Measurements from ENCODE around the gene VSTM1. TPM values are rescaled to one million over a fixed set of nuclear protein-coding genes. Genes with fewer than 3 reads are reported as not detected.

VSTM1 gene
- total and polyA plus RNA-seq, 2 of the 4 experiments (the other 2 are of a cell fraction), result not detected

DNA sequence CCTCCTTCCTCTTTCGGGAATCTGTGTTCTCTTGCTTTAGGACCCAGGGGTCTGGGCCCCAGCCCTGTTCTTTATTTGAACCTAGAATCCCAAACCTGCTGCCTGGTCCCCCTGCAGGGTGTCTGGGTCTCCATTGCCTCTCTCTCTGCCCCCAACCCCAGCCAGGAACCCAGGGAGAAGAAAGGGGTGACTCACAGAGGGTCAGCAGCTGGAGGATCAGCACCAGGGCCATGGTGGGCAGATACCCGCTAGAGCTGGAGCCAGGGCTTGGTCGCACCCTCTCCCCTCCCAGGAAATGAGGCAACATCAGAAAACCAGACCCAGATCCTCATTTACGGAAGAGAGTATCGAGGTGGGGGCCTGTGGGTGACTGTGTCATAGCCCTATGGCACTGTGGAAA, 36.9 kb upstream of the VSTM1 start, which contains the start of gene OSCAR:
Gene OSCAR, minus strand, starts transcription at position 243 of the 400 bp plus-strand sequence. Its CDS starts 11 bp downstream, at position 232.
- Histone ChIP-seq H4K5ac (ENCODE audit: low read depth, low read length) (no peak within 1 kb of the TSS), H3K14ac (replicated peaks; ENCODE audit: low read depth, low read length) (no peak within 1 kb of the TSS), H3K56ac (ENCODE audit: extremely low read depth, insufficient read depth, low read length) (no peak within 1 kb of the TSS), H3K18ac (ENCODE audit: low read depth, low read length) (no peak within 1 kb of the TSS), H2AK9ac (replicated peaks; ENCODE audit: low read depth, low read length, poor library complexity) (peak within 1 kb of the TSS; percentile 82), H2BK120ac (ENCODE audit: low read depth, low read length) (no peak within 1 kb of the TSS), H2BK15ac (ENCODE audit: low read depth, low read length) (no peak within 1 kb of the TSS), H2AK5ac (ENCODE audit: low read depth, low read length) (no peak within 1 kb of the TSS), H3K27ac (ENCODE audit: insufficient read depth, low read length) (no peak within 1 kb of the TSS), H3K4me2 (ENCODE audit: low read depth, low read length) (no peak within 1 kb of the TSS), H3K27me3 (ENCODE audit: control insufficient read depth, insufficient read depth, low read length) (peaks cover 2% of the 10 kb centered on the region; the same call in 1 of the 2 replicates), H3K79me1 (ENCODE audit: low read depth in 1 of 2, low read length in 2 of 2) (peaks cover 4 to 18% of the 10 kb centered on the region in 2 experiments), H3K9me1 (ENCODE audit: insufficient read depth, low read length) (no peaks in the 10 kb centered on the region), H4K91ac (ENCODE audit: insufficient read depth, low read depth, low read length) (no peak within 1 kb of the TSS), H3K4ac (ENCODE audit: low read depth, low read length) (no peak within 1 kb of the TSS), H3K4me1 (ENCODE audit: control insufficient read depth, insufficient read depth, low read length) (peaks cover 4% of the 10 kb centered on the region), H3K4me3 (ENCODE audit: insufficient read depth, low read depth, low read length) (no peak within 1 kb of the TSS), H2BK20ac (ENCODE audit: low read depth, low read length) (no peak within 1 kb of the TSS), H3K36me3 (ENCODE audit: control insufficient read depth, insufficient read depth, low read length) (peaks cover 2% of the 10 kb centered on the region; the same call in 1 of the 2 replicates), H3K9me3 (ENCODE audit: control insufficient read depth, insufficient read depth, low read length) (no peaks in the 10 kb centered on the region), H4K20me1 (ENCODE audit: insufficient read depth, low read length) (no peaks in the 10 kb centered on the region), H2AFZ (replicated peaks; ENCODE audit: low read length, poor library complexity) (no peak within 1 kb of the TSS), H3K9ac (ENCODE audit: low read depth, low read length) (no peak within 1 kb of the TSS), H4K8ac (ENCODE audit: low read depth in 2 of 2, low read length in 2 of 2) (no peak within 1 kb of the TSS), H3K23ac (ENCODE audit: low read depth, low read length) (no peak within 1 kb of the TSS), H2BK5ac (ENCODE audit: low read depth, low read length, poor library complexity, severe bottlenecking) (no peak within 1 kb of the TSS)
- intact Hi-C loops (cut with micrococcal nuclease) (loop anchor here (10.0 kb wide), 1 partner anchor 236 kb away; the partner anchor contains the start of gene MYADM), dilution Hi-C loops (cut with HindIII; ENCODE audit: low sequenced_read_pairs, unreplicated experiment) (no loop called here), in situ Hi-C loops (cut with MboI; ENCODE audit: low sequenced_read_pairs) (loop anchor here (25.0 kb wide), 1 partner anchor 362 kb away; the partner anchor contains the start of genes CDC42EP5 and LENG9)
- no peak for ATAC-seq (ENCODE audit: low read depth)
- WGBS, 2 experiments (ENCODE audit: extremely low coverage in 2 of 2, insufficient read length in 1 of 2), result 60% methylated on average over 1 of the region's 5 CpGs; no CpG with 5 or more reads in 1 of the 2 experiments
- POLR2A ChIA-PET (ENCODE audit: unreplicated experiment), result no interaction called here
- CTCF ChIA-PET, result no interaction called here
- no peak for TF ChIP-seq CEBPB (IDR thresholded peaks at IDR 0.05; ENCODE audit: low read depth, low read length)
- TF ChIP-seq RCOR1 (IDR thresholded peaks at IDR 0.05; ENCODE audit: insufficient replicate concordance, low read length), result no peak
- TF ChIP-seq, protein P1, sequence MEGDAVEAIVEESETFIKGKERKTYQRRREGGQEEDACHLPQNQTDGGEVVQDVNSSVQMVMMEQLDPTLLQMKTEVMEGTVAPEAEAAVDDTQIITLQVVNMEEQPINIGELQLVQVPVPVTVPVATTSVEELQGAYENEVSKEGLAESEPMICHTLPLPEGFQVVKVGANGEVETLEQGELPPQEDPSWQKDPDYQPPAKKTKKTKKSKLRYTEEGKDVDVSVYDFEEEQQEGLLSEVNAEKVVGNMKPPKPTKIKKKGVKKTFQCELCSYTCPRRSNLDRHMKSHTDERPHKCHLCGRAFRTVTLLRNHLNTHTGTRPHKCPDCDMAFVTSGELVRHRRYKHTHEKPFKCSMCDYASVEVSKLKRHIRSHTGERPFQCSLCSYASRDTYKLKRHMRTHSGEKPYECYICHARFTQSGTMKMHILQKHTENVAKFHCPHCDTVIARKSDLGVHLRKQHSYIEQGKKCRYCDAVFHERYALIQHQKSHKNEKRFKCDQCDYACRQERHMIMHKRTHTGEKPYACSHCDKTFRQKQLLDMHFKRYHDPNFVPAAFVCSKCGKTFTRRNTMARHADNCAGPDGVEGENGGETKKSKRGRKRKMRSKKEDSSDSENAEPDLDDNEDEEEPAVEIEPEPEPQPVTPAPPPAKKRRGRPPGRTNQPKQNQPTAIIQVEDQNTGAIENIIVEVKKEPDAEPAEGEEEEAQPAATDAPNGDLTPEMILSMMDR (conservative IDR thresholded peaks at IDR 0.05; ENCODE audit: low read depth, low read length), result no peak
- no peak for TF ChIP-seq SMC3 (IDR thresholded peaks at IDR 0.05; ENCODE audit: low read depth, low read length)
- TF ChIP-seq FOS (IDR thresholded peaks at IDR 0.05; ENCODE audit: low read depth, low read length), result no peak
- TF ChIP-seq RFX5 (IDR thresholded peaks at IDR 0.05; ENCODE audit: low read depth, low read length), result no peak
- TF ChIP-seq NFE2L2 (IDR thresholded peaks at IDR 0.05; ENCODE audit: low read depth, low read length), result no peak
- no peak for TF ChIP-seq MXI1 (IDR thresholded peaks at IDR 0.05; ENCODE audit: borderline replicate concordance, low read depth, low read length)
- no peak for TF ChIP-seq BHLHE40 (IDR thresholded peaks at IDR 0.05; ENCODE audit: low read depth, low read length)
- TF ChIP-seq, protein P2, sequence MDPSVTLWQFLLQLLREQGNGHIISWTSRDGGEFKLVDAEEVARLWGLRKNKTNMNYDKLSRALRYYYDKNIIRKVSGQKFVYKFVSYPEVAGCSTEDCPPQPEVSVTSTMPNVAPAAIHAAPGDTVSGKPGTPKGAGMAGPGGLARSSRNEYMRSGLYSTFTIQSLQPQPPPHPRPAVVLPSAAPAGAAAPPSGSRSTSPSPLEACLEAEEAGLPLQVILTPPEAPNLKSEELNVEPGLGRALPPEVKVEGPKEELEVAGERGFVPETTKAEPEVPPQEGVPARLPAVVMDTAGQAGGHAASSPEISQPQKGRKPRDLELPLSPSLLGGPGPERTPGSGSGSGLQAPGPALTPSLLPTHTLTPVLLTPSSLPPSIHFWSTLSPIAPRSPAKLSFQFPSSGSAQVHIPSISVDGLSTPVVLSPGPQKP (IDR thresholded peaks at IDR 0.05; ENCODE audit: borderline replicate concordance, low read depth, low read length), result no peak
- no peak for TF ChIP-seq POLR2A (IDR thresholded peaks at IDR 0.05; ENCODE audit: low read depth, low read length)
- no peak for TF ChIP-seq MAFK (IDR thresholded peaks at IDR 0.05; ENCODE audit: low read depth, low read length)
- TF ChIP-seq, protein P3, sequence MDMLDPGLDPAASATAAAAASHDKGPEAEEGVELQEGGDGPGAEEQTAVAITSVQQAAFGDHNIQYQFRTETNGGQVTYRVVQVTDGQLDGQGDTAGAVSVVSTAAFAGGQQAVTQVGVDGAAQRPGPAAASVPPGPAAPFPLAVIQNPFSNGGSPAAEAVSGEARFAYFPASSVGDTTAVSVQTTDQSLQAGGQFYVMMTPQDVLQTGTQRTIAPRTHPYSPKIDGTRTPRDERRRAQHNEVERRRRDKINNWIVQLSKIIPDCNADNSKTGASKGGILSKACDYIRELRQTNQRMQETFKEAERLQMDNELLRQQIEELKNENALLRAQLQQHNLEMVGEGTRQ (IDR thresholded peaks at IDR 0.05; ENCODE audit: low read depth, low read length), result no peak
- no peak for TF ChIP-seq MAZ (IDR thresholded peaks at IDR 0.05; ENCODE audit: borderline replicate concordance, low read depth, low read length)
- no peak for TF ChIP-seq RAD21 (IDR thresholded peaks at IDR 0.05; ENCODE audit: low read length)
- no peak for TF ChIP-seq CHD1 (IDR thresholded peaks at IDR 0.05; ENCODE audit: low read depth, low read length)
- no TSS peak for BruUV-seq (replicated peaks)
- DNase-seq, result no peak
